ENCODE measurements around the gene PLOD1. TPM values are rescaled to one million over a fixed set of nuclear protein-coding genes. Genes with fewer than 3 reads are reported as not detected.

Gene PLOD1
- total RNA-seq, 4 donors from 2014 or later, result 64.4 to 107 (median 80.8) TPM

DNA sequence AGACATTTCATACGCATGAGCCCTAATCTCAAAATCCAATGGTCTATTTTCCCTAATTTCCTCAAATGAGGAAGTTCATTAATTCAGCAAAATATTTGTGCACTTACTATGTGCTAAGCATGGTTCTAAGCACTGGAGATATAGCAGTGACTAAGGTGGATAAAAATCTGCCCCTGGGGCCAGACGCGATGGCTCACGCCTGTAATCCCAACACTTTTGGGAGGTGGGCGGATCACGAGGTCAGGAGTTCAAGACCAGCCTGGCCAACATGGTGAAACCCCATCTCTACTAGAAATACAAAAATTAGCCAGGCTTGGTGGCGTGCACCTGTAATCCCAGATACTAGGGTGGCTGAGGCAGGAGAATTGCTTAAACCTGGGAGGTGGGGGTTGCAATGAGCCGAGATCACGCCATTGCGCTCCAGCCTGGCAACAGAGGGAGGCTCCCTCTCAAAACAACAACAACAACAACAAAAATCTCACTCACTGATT is 80.5 kb downstream of the PLOD1 start:
- 76 to 86% methylated on average over 10 of the region's 10 CpGs for WGBS, 2 donors
- Histone ChIP-seq H3K27me3 (no peaks in the 10 kb centered on the region), H3K9me3 (no peaks in the 10 kb centered on the region), H3K4me3 (replicated peaks in 1 of 3) (no peak overlapping the region), H3K4me1 (peaks cover 0 to 23% of the 10 kb centered on the region in 2 donors), H3K27ac (peak overlapping the region; percentile 52 to 87 (median 73)), H3K36me3 (peaks cover 24 to 29% of the 10 kb centered on the region in 2 donors)
- no peak for TF ChIP-seq POLR2A (IDR thresholded peaks at IDR 0.05)
- TF ChIP-seq, protein P1, sequence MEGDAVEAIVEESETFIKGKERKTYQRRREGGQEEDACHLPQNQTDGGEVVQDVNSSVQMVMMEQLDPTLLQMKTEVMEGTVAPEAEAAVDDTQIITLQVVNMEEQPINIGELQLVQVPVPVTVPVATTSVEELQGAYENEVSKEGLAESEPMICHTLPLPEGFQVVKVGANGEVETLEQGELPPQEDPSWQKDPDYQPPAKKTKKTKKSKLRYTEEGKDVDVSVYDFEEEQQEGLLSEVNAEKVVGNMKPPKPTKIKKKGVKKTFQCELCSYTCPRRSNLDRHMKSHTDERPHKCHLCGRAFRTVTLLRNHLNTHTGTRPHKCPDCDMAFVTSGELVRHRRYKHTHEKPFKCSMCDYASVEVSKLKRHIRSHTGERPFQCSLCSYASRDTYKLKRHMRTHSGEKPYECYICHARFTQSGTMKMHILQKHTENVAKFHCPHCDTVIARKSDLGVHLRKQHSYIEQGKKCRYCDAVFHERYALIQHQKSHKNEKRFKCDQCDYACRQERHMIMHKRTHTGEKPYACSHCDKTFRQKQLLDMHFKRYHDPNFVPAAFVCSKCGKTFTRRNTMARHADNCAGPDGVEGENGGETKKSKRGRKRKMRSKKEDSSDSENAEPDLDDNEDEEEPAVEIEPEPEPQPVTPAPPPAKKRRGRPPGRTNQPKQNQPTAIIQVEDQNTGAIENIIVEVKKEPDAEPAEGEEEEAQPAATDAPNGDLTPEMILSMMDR (IDR thresholded peaks at IDR 0.05), result no peak
- intact Hi-C loops (cut with DNase I), result no loop called here
- DNase-seq, result no peak

DNA sequence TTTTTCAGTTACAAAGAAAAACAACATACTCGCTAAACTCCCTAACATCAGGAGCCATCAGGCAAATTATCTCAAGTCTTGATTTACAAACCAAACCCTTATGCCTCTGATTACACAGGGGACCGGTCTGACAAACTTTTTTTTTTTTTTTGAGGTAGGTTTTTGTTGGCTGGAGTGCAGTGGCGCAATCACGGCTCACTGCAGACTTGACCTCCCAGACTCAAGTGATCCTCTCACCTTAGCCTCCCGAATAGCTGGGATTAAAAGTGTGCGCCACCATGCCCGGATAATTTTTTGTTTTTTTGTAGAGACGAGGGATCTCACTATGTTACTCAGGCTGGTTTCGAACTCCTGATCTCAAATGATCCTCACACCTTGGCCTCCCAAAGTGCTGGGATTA is 81.0 kb downstream of the PLOD1 start:
- Histone ChIP-seq H3K27me3 (no peaks in the 10 kb centered on the region), H3K27ac (peak overlapping the region; percentile 52 to 87 (median 73)), H3K4me3 (replicated peaks in 1 of 3) (no peak overlapping the region), H3K36me3 (peaks cover 19 to 24% of the 10 kb centered on the region in 2 donors), H3K9me3 (no peaks in the 10 kb centered on the region), H3K4me1 (peaks cover 0 to 27% of the 10 kb centered on the region in 2 donors)
- TF ChIP-seq, protein P1 (IDR thresholded peaks at IDR 0.05), result no peak
- intact Hi-C loops (cut with DNase I), result no loop called here
- WGBS, 2 donors, result 78 to 83% methylated on average over 9 of the region's 9 CpGs
- DNase-seq, result peak in 1 of 2 donors; percentile 10

DNA sequence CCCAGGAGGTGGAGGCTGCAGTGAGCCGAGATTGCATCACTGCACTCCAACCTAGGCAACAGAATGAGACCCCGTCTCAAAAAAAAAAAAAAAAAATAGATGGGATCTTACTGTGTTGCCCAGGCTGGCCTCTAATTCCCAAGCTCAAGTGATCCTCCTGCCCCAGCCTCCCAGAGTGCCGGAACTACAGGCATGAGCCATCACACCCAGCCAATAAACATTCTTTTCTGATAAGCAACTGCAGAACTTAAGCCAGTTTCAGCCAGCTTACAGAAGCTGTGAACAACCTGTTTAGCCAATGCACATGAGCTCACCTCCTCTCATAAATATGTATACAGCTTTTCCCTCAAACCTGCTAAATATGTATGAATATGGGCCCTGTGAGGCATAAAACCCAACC is 81.7 kb downstream of the PLOD1 start:
- peaks cover 12 to 18% of the 10 kb centered on the region in 2 donors for H3K36me3 ChIP-seq
- H3K4me1 ChIP-seq, result peaks cover 0 to 32% of the 10 kb centered on the region in 2 donors
- H3K27ac ChIP-seq, result no peak overlapping the region
- H3K9me3 ChIP-seq, result no peaks in the 10 kb centered on the region
- H3K4me3 ChIP-seq (replicated peaks in 1 of 3), result no peak overlapping the region
- WGBS, 2 donors, result 85 to 92% methylated on average over 3 of the region's 3 CpGs
- no peak for DNase-seq
- no peaks in the 10 kb centered on the region for H3K27me3 ChIP-seq
- TF ChIP-seq, protein P1 (IDR thresholded peaks at IDR 0.05), result no peak
- TF ChIP-seq POLR2A (IDR thresholded peaks at IDR 0.05), result no peak
- intact Hi-C loops (cut with DNase I), result no loop called here

DNA sequence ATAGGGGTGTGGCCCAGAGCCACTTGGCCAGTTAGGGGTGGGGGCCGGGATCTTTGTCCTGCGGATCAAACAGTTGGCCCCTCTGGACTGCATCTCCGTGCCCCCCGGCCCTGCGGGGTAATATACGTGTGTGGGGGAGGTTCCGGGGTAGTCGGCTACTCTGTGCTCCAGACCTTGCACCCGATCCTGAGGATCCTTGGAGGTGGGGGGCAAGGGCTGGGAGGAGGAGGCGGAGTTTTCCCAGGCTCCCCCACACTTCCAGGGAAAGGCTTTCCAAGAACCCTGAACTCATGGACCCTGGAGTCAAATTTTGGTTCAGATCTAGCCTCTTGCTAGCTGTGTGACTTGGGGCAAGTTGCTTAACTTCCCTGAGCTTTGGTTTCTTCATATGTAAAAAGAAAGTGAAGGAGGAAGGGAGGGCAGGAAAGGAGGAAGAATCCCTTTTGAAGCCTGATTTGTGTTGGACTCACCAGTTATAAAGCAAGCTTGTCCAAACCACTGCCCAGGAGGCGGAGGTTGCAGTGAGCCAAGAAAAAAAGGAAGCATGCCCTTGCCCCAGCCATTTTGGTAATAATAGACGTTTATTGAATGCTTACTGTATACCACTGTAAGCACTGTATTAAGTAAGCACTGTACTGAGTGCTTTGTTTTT is 85.5 kb downstream of the PLOD1 start:
- H3K36me3 ChIP-seq, result peaks cover 4 to 14% of the 10 kb centered on the region in 2 donors
- H3K9me3 ChIP-seq, result no peaks in the 10 kb centered on the region
- intact Hi-C loops (cut with DNase I), result loop anchor here (10.0 kb wide), 1 partner anchor 105 kb away; no protein-coding TSS in a partner anchor
- TF ChIP-seq POLR2A (IDR thresholded peaks at IDR 0.05), result no peak
- TF ChIP-seq, protein P1 (IDR thresholded peaks at IDR 0.05), result no peak
- peaks cover 0 to 15% of the 10 kb centered on the region in 2 donors for H3K4me1 ChIP-seq
- 12 to 19% methylated on average over 7 to 12 of the region's 12 CpGs for WGBS, 2 donors
- peak overlapping the region in 2 of 3 donors; percentile 76 to 81 for H3K27ac ChIP-seq
- no peaks in the 10 kb centered on the region for H3K27me3 ChIP-seq
- H3K4me3 ChIP-seq (replicated peaks in 1 of 3), result peak overlapping the region; percentile 42 to 84 (median 60)
- DNase-seq, result no peak

DNA sequence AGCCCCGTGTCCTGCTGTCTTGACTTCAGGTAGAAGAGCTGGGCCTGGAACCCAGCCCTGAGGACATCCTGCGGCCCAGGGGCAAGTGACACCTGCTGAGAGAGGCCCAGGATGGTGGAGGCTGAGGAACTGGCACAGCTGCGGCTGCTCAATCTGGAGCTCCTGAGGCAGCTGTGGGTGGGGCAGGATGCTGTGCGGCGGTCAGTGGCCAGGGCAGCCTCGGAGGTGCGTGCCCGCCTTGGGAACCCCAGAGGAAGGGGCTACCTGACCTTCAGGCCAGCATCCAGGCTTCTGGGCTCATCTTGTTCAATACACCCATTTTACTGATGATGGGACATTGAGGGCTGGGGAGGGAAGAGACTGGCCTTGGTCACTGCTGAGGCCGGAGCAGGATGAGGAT is 87.1 kb downstream of the PLOD1 start:
- H3K36me3 ChIP-seq, result peaks cover 4 to 14% of the 10 kb centered on the region in 2 donors
- H3K4me3 ChIP-seq (replicated peaks in 1 of 3), result no peak overlapping the region

More for the DNA sequence above, 87.1 kb downstream of the PLOD1 start:
- no peaks in the 10 kb centered on the region for H3K9me3 ChIP-seq
- intact Hi-C loops (cut with DNase I), result loop anchor here (10.0 kb wide), 1 partner anchor 107 kb away; no protein-coding TSS in a partner anchor
- no peaks in the 10 kb centered on the region for H3K27me3 ChIP-seq
- no peak for TF ChIP-seq POLR2A (IDR thresholded peaks at IDR 0.05)
- TF ChIP-seq, protein P1 (IDR thresholded peaks at IDR 0.05), result no peak
- WGBS, 2 donors, result 78 to 94% methylated on average over 3 to 6 of the region's 9 CpGs
- no peak overlapping the region for H3K27ac ChIP-seq
- no peak for DNase-seq
- H3K4me1 ChIP-seq, result peaks cover 0 to 11% of the 10 kb centered on the region in 2 donors

Data from thyroid gland (tissue), 4 donors.